Parathyroid adenoma (tissue), 2 donors: ENCODE data around the gene SYTL5.

Source experiments
- H2AFZ ChIP-seq: fragments of 300-600 bp; sonication (generic); one replicate; pipeline ENCODE4 v1.7.0; 2017; ENCODE audit warnings: antibody characterized with exemption, mild to moderate bottlenecking
- H3K27ac ChIP-seq: fragments of 300-600 bp; sonication (generic); one replicate; pipeline ENCODE4 v1.7.0; 2017
- H3K27me3 ChIP-seq: fragments of 300-600 bp; sonication (generic); one replicate; pipeline ENCODE4 v1.7.0; 2017; ENCODE audit warnings: low read length; ENCODE audit not compliant: control insufficient read depth, insufficient read depth
- H3K36me3 ChIP-seq: fragments of 300-600 bp; sonication (generic); one replicate; pipeline ENCODE4 v1.7.0; 2017; ENCODE audit warnings: low read length; ENCODE audit not compliant: control insufficient read depth, insufficient read depth
- H3K4me1 ChIP-seq: fragments of 300-600 bp; sonication (generic); one replicate; pipeline ENCODE4 v1.7.0; 2017; ENCODE audit warnings: control low read depth
- H3K4me2 ChIP-seq: fragments of 300-600 bp; sonication (generic); one replicate; pipeline ENCODE4 v1.7.0; 2017; ENCODE audit warnings: low read length
- H3K4me3 ChIP-seq: fragments of 300-600 bp; sonication (generic); one replicate; pipeline ENCODE4 v1.7.0; 2017; ENCODE audit warnings: low read depth, low read length
- H3K79me2 ChIP-seq: fragments of 300-600 bp; sonication (generic); one replicate; pipeline ENCODE4 v1.7.0; 2017; ENCODE audit warnings: control low read depth
- H3K9ac ChIP-seq: fragments of 300-600 bp; sonication (generic); one replicate; pipeline ENCODE4 v1.7.0; 2017; ENCODE audit warnings: mild to moderate bottlenecking
- H3K9me3 ChIP-seq: fragments of 300-600 bp; sonication (generic); one replicate; pipeline ENCODE4 v1.7.0; 2017; ENCODE audit warnings: low read length; ENCODE audit not compliant: control insufficient read depth
- TF ChIP-seq, protein P1 (sequence below): fragments of 300-600 bp; sonication (generic); IDR thresholded peaks from one replicate; pipeline ENCODE4 v1.7.0; 2017; ENCODE audit warnings: antibody characterized with exemption, mild to moderate bottlenecking
- donor health status: primary hyperparathyroidism.

Gene SYTL5

DNA sequence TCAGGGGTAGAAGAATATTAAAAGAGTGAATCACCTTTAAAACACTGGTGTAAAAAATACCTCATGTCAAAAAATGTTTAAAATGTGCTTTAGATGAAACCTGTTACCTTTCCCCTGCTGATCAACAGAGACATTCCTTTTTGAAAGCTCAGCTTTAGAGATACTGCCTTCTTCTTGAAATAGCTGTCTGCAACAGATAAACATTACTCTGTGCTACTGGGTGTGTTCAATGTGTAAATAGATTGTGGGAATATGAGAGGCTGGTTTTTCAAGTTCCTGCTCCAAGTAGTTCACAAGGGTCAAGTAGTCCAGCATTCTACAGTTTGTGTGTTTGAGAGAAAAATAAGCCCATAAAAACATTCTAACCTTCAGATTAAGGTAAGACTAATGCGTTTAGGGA is at the start of gene SYTL5:
Gene SYTL5 (plus strand): TSS at position 263 of the 400 bp plus-strand sequence. CDS start 27,337 bp downstream, outside the sequence.
- TF ChIP-seq, protein P1, sequence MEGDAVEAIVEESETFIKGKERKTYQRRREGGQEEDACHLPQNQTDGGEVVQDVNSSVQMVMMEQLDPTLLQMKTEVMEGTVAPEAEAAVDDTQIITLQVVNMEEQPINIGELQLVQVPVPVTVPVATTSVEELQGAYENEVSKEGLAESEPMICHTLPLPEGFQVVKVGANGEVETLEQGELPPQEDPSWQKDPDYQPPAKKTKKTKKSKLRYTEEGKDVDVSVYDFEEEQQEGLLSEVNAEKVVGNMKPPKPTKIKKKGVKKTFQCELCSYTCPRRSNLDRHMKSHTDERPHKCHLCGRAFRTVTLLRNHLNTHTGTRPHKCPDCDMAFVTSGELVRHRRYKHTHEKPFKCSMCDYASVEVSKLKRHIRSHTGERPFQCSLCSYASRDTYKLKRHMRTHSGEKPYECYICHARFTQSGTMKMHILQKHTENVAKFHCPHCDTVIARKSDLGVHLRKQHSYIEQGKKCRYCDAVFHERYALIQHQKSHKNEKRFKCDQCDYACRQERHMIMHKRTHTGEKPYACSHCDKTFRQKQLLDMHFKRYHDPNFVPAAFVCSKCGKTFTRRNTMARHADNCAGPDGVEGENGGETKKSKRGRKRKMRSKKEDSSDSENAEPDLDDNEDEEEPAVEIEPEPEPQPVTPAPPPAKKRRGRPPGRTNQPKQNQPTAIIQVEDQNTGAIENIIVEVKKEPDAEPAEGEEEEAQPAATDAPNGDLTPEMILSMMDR = no peak
- Histone ChIP-seq H3K27ac (no peak within 1 kb of the TSS), H3K4me1 (no peaks in the 10 kb centered on the region), H2AFZ (no peak within 1 kb of the TSS), H3K4me2 (no peak within 1 kb of the TSS), H3K36me3 (no peaks in the 10 kb centered on the region), H3K27me3 (no peaks in the 10 kb centered on the region), H3K9ac (no peak within 1 kb of the TSS), H3K9me3 (no peaks in the 10 kb centered on the region), H3K4me3 (no peak within 1 kb of the TSS), H3K79me2 (no peaks in the 10 kb centered on the region)

DNA sequence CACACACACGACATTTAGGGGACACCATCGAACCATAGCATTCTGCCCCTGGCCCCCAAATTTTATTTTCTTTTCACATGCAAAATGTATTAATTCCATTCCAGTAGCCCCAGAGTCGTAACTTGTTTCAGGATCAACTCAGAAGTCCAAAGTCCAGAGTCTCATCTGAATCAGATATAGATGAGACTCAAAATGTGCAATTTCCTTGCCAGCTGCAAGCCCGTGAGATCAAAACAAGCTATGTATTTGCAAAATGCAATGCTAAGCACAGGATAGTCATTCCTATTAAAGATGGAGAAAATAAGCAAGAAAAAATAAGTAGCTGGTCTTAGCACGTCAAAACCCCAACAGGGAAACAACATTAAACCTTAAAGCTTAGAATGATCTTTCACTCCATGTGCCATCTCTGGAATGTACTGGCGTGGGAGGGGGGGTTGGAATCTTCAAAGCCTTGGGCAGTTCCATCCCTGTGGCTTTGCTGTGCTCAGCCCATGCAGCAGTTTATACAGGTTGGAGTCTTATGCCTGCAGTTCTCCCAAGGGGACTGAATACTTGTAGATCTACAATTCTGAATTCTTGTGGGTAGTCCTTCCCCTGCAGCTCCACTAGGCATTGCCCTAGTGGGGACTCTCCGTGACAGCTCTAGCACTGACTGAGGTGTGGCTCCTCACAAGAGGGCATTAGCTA is 47.7 kb upstream of the SYTL5 start:
- H3K4me2 ChIP-seq = no peak overlapping the region
- no peaks in the 10 kb centered on the region for H3K27me3 ChIP-seq
- no peaks in the 10 kb centered on the region for H3K9me3 ChIP-seq
- H2AFZ ChIP-seq = no peak overlapping the region
- H3K4me1 ChIP-seq = no peaks in the 10 kb centered on the region
- H3K79me2 ChIP-seq = no peaks in the 10 kb centered on the region
- TF ChIP-seq, protein P1 = no peak
- no peaks in the 10 kb centered on the region for H3K36me3 ChIP-seq
- H3K27ac ChIP-seq = no peak overlapping the region
- H3K9ac ChIP-seq = no peak overlapping the region
- no peak overlapping the region for H3K4me3 ChIP-seq

GRCh38 chrX:37959212-37960021 is 46.9 kb upstream of the SYTL5 start:
- Histone ChIP-seq H3K4me1 (no peaks in the 10 kb centered on the region), H3K4me3 (no peak overlapping the region), H3K36me3 (no peaks in the 10 kb centered on the region), H3K4me2 (no peak overlapping the region), H2AFZ (no peak overlapping the region), H3K27ac (no peak overlapping the region), H3K9ac (no peak overlapping the region), H3K79me2 (no peaks in the 10 kb centered on the region), H3K9me3 (no peaks in the 10 kb centered on the region), H3K27me3 (no peaks in the 10 kb centered on the region)
- TF ChIP-seq, protein P1 = no peak

- no peak overlapping the region for H3K4me2 ChIP-seq
- no peak overlapping the region for H3K9ac ChIP-seq
- no peak overlapping the region for H3K27ac ChIP-seq
- TF ChIP-seq, protein P1 = no peak
- no peaks in the 10 kb centered on the region for H3K4me1 ChIP-seq
- H3K79me2 ChIP-seq = no peaks in the 10 kb centered on the region
- no peaks in the 10 kb centered on the region for H3K9me3 ChIP-seq
- H3K36me3 ChIP-seq = no peaks in the 10 kb centered on the region
- H3K27me3 ChIP-seq = no peaks in the 10 kb centered on the region
- H2AFZ ChIP-seq = no peak overlapping the region
- no peak overlapping the region for H3K4me3 ChIP-seq
Observed at GRCh38 chrX:37961118-37961517, 45.2 kb upstream of the SYTL5 start.
